Right lobe of liver (tissue), 6 donors: ENCODE measurements around the gene KRTAP10-10. TPM values are rescaled to one million over a fixed set of nuclear protein-coding genes. Genes with fewer than 3 reads are reported as not detected.

Experiments
- ATAC-seq, 4 donors: fragments of 200-7000 bp; cut with Tn5 transposase; one replicate each; pipeline ENCODE4 v1.9.1; 2020; ENCODE audit warnings: mild to moderate bottlenecking in 4 of 4, moderate library complexity in 4 of 4
- DNase-seq, 3 donors: peaks; one replicate each; pipeline ENCODE4 v3.0.0-alpha.2; 2020
- H3K27ac ChIP-seq, 3 donors: fragments of 200-600 bp; one replicate each; pipeline ENCODE4 v1.8.0; 2022
- H3K27me3 ChIP-seq, 2 donors: fragments of 200-600 bp; one replicate each; pipeline ENCODE4 v1.8.0; 2022
- H3K36me3 ChIP-seq, 4 donors: fragments of 200-600 bp; sonication (generic) in 1 of 4; one replicate each; pipeline versions ENCODE4 v1.5.1 to v1.8.0; 2017 to 2022; ENCODE audit warnings: control low read depth in 1 of 4
- H3K4me1 ChIP-seq, 4 donors: fragments of 200-600 bp; sonication (generic) in 1 of 4; one replicate each; pipeline versions ENCODE4 v1.5.1 to v1.8.0; 2017 to 2022; ENCODE audit warnings: control low read depth in 1 of 4
- H3K4me3 ChIP-seq, 3 donors: fragments of 200-600 bp; one replicate each; pipeline ENCODE4 v1.8.0; 2022
- H3K9me3 ChIP-seq, 4 donors: fragments of 200-600 bp; sonication (generic) in 1 of 4; one replicate each; pipeline versions ENCODE4 v1.5.1 to v1.8.0; 2017 to 2022; ENCODE audit warnings: control low read depth in 1 of 4
- POLR2A ChIP-seq: fragments of 450-650 bp; IDR thresholded peaks from one replicate; pipeline ENCODE4 v1.6.1; 2017; ENCODE audit warnings: antibody characterized with exemption, mild to moderate bottlenecking
- WGBS: methylation state at CpG from one replicate; pipeline ENCODE4 v1.1.6; 2018; ENCODE audit warnings: low coverage, low lambda C conversion rate; ENCODE audit not compliant: insufficient coverage; ENCODE audit errors: missing lambda C conversion rate; 5-methylcytosine and 5-hydroxymethylcytosine counted together
- intact Hi-C, 2 donors: fragments of 100-400 bp; cut with DNase I; formaldehyde crosslinking; loops; one replicate each; pipeline versions ENCODE4 v1.11.2 to v1.14.1; 2022
- total RNA-seq, 6 experiments: library from RNA; depleted of rRNA in 2 of 6; stranded (reverse); fragments of >200 nt in 2 of 6; fragmentation: NEBNext Ultra II Directional in 3 of 6; extraction: Animal tissue kit (Norgen Biotek cat#: 25700) in 3 of 6; gene quantifications; one replicate each; pipeline versions ENCODE4 v1.1.0 to v1.2.4, GENCODE V29; 2016 to 2023
- TF ChIP-seq, protein P1 (sequence below), 4 donors: fragments of 200-600 bp in 3 of 4; fragments of 450-650 bp in 1 of 4; IDR thresholded peaks; one replicate each; pipeline versions ENCODE4 v1.5.1 to v1.8.0; 2016 to 2022; ENCODE audit warnings: antibody characterized with exemption in 4 of 4, mild to moderate bottlenecking in 2 of 4
- donor health status: DM: no; HTN: yes; CAD: no.
- donor health status: DM: no; HTN: no; CAD: no.
- donor health status: DM: no; HTN: no; CAD: no.
- donor health status: DM: no; HTN: yes; CAD: no.
- donor health status: DM: no; HTN: yes; CAD: no.

The KRTAP10-10 gene
- total RNA-seq, 6 experiments from 2014 or later = not detected

DNA sequence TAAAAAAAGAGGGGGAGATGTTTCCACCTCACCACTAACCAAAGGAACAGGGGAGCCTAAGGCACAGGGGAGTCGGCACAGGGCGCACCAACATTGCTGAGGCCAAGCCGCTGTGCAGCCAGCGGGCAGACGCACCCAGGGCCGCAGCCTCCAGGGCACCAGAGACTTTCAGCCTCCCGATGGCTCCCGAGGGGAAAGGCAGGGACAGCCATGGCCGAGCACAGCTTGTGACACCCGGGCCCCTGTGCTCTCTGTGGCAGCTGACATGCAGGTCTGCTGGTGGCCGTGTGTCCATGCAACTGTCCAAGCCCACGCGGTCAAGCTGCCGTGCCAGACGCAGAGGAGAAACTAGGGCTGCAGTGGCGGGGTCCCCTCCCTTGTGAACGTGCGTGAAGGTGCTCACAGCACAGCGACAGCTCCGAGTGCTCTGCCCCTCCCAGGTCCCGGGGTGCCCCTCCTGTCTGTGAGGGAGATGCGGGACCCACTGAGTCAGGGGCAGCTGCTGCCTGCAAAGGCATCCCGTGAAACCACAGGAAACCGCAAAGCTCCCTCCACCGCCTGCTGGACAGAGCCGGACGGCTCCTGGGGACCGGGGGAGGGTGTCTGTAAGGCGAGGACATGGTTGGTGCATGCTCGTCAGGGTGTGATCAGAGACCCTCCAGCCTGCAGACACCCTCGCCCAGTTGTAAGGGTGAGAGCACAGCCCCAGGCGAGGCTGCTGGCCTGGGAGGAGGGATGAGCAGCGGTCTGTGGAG is 11.6 kb downstream of the KRTAP10-10 start:
- peaks cover 0 to 5% (median 2%) of the 10 kb centered on the region in 4 donors for H3K9me3 ChIP-seq

DNA sequence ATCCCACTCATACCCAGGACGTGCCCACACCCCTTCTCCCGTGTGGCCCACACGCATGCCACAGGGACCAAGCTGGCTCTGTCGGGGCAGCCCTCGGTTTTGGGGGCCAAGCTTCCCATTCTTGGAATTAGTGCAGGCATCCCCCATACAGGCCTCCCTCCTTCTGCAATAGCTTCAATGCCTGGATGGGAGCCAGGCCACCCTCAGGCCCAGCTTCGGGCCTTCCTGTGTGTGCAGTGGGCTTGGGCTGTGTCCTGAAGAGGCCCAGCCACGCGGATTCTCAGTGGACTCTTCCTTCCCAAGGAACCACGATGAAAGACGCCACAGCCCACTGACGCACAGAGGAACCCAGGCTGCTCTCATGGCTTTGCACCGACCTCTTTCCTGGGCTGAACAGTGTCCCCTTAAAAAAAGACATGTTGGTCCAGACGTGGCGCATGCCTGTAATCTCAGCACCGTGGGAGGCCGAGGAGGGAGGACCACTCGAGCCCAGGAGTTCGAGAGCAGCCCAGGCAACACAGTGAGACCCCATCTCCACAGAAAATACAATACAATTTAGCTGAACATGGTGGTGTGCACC is 12.5 kb downstream of the KRTAP10-10 start:
- H3K4me1 ChIP-seq = no peaks in the 10 kb centered on the region
- H3K36me3 ChIP-seq = no peaks in the 10 kb centered on the region
- TF ChIP-seq, protein P1, sequence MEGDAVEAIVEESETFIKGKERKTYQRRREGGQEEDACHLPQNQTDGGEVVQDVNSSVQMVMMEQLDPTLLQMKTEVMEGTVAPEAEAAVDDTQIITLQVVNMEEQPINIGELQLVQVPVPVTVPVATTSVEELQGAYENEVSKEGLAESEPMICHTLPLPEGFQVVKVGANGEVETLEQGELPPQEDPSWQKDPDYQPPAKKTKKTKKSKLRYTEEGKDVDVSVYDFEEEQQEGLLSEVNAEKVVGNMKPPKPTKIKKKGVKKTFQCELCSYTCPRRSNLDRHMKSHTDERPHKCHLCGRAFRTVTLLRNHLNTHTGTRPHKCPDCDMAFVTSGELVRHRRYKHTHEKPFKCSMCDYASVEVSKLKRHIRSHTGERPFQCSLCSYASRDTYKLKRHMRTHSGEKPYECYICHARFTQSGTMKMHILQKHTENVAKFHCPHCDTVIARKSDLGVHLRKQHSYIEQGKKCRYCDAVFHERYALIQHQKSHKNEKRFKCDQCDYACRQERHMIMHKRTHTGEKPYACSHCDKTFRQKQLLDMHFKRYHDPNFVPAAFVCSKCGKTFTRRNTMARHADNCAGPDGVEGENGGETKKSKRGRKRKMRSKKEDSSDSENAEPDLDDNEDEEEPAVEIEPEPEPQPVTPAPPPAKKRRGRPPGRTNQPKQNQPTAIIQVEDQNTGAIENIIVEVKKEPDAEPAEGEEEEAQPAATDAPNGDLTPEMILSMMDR (IDR thresholded peaks at IDR 0.05) = no peak
- TF ChIP-seq POLR2A = no peak
- DNase-seq (no peak), ATAC-seq (no peak)
- WGBS = 86% methylated on average over 10 of the region's 18 CpGs
- peaks cover 0 to 5% (median 0%) of the 10 kb centered on the region in 4 donors for H3K9me3 ChIP-seq
- intact Hi-C loops = no loop called here
- H3K27ac ChIP-seq = no peak overlapping the region
- no peak overlapping the region for H3K4me3 ChIP-seq
- no peaks in the 10 kb centered on the region for H3K27me3 ChIP-seq

More for the DNA sequence above, 11.6 kb downstream of the KRTAP10-10 start:
- intact Hi-C loops = no loop called here
- ATAC-seq (peak in 1 of 4 donors; percentile 19), DNase-seq (no peak)
- TF ChIP-seq, protein P1 (IDR thresholded peaks at IDR 0.05) = no peak
- no peak for TF ChIP-seq POLR2A
- whole genome bisulfite sequencing = 64% methylated on average over 3 of the region's 33 CpGs
- Histone ChIP-seq H3K36me3 (no peaks in the 10 kb centered on the region), H3K27me3 (no peaks in the 10 kb centered on the region), H3K4me1 (no peaks in the 10 kb centered on the region), H3K4me3 (no peak overlapping the region), H3K27ac (no peak overlapping the region)

DNA sequence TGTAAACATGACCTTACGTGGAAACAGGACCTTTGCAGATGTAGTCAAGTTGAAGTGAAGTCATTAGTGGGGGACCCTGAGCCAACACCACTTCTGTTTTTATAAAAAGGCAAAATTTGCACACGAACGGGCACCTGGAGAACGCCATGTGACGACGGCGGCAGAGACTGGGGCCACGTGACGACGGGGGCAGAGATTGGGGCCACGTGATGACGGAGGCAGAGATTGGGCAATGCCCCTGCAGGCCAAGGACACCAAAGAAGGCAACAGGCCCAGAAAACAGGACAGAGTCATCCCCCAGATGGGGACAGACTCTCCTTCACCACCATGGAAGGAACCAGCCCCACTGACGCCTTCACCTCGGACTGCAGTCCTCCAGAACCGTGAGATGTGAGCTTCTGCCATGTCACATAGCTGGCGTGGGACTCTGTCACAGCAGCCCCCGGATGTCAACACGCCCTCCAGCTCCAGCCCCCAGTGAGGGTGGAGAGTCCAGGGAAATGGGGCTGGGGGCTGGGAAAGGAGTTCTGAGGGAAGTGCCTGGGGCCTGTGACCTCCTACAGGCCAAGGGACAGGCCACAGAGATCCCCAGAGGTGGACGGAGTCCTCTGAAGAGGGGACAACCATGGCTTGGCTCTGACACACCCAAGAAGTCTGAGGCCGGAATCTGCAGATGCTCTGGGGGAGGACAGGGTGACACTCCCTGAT is 13.3 kb downstream of the KRTAP10-10 start:
- WGBS = 90% methylated on average over 2 of the region's 20 CpGs
- Histone ChIP-seq H3K27me3 (no peaks in the 10 kb centered on the region), H3K9me3 (peaks cover 0 to under 1% (median 0%) of the 10 kb centered on the region in 4 donors), H3K36me3 (no peaks in the 10 kb centered on the region), H3K4me3 (no peak overlapping the region), H3K27ac (no peak overlapping the region), H3K4me1 (no peaks in the 10 kb centered on the region)
- intact Hi-C loops = no loop called here
- no peak for DNase-seq
- ATAC-seq = no peak
- no peak for TF ChIP-seq POLR2A
- TF ChIP-seq, protein P1 (IDR thresholded peaks at IDR 0.05) = no peak

DNA sequence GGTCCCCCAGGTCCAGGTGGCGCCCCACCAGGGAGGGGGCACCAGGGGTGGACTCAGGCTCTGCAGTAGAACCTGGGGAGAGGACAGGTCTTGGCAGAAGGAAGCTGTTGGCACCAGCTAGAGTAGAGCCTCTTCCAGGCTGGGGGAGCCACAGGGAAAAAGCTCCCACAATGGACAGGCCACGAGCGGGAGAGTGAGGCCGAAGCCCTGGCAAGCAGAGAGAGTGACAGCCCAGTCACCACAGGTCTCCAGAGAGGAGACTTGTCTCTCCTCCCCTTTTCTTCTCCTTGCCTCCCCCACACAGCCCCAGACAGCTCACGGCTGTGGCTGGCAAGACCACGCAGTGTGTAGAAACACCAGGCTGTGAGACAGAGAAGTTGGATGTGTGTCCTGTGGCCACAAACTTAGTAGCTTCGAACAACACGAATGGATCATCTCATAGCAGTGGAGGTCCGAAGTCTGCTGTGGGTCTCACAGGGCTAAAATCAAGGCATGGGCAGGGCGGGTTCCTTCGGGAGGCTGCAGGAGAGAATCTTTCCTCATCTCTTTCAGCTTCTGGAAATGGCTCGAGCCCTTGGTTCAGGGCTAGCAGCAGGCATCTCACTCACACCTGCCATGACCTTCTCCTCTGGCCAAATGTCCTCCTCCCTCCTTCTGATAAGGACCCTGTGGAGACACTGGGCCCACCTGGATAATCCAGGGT is 14.0 kb downstream of the KRTAP10-10 start:
- TF ChIP-seq, protein P1 (IDR thresholded peaks at IDR 0.05) = no peak
- TF ChIP-seq POLR2A = no peak
- Histone ChIP-seq H3K36me3 (no peaks in the 10 kb centered on the region), H3K9me3 (no peaks in the 10 kb centered on the region), H3K4me1 (no peaks in the 10 kb centered on the region), H3K27ac (no peak overlapping the region), H3K4me3 (no peak overlapping the region), H3K27me3 (no peaks in the 10 kb centered on the region)
- no peak for DNase-seq
- no peak for ATAC-seq
- intact Hi-C loops = no loop called here
- 94% methylated on average over 6 of the region's 12 CpGs for WGBS
